SHP77 treated with DMSO at 0.1 percent for 48 hours (cell line): Measurements from ENCODE around the gene CAPN10.

Source experiments
- DNase-seq: peaks from one replicate; lab custom pipeline; 2025; lab: John Stamatoyannopoulos, UW

Gene CAPN10

GRCh38 chr2:240574386-240575100, 12.0 kb upstream of the CAPN10 start:
- DNase-seq, result no peak

- DNase-seq, result no peak
Observed at GRCh38 chr2:240575101-240575965, 11.2 kb upstream of the CAPN10 start.

DNA sequence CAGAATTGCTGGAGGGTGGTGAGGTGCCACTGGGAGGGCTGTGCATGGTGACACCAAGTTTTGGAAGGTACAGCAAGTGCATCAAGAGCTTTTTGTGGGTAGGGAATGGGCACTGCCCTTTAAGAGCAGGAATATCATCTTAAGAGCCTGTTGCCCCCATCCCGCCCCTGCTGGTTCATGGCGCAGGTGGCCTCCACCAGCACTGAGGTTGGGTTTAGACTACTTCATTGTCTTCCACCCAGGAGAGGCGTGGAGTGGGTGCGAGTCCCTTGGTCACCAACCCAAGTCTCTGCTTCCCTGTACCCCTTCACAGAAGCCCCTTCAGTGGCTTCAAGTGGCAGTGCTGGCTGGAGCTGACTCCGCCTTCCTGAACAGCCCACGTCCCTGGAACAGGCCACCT, 10.5 kb upstream of the CAPN10 start:
- no peak for DNase-seq

- DNase-seq, result no peak
Observed at GRCh38 chr2:240576436-240577205, 9.9 kb upstream of the CAPN10 start.

GRCh38 chr2:240577281-240578109, 9.0 kb upstream of the CAPN10 start:
- no peak for DNase-seq

GRCh38 chr2:240578110-240578450, 8.5 kb upstream of the CAPN10 start:
- no peak for DNase-seq

- DNase-seq, result no peak
Observed at GRCh38 chr2:240578488-240578887, 8.0 kb upstream of the CAPN10 start.

GRCh38 chr2:240579071-240579762, 7.3 kb upstream of the CAPN10 start:
- DNase-seq, result no peak

GRCh38 chr2:240579771-240580614, 6.5 kb upstream of the CAPN10 start:
- DNase-seq, result no peak

- no peak for DNase-seq
Observed at GRCh38 chr2:240581811-240582210, 4.7 kb upstream of the CAPN10 start.

- DNase-seq, result no peak
Observed at GRCh38 chr2:240582781-240583180, 3.8 kb upstream of the CAPN10 start.

GRCh38 chr2:240583774-240584173, 2.8 kb upstream of the CAPN10 start:
- no peak for DNase-seq

DNA sequence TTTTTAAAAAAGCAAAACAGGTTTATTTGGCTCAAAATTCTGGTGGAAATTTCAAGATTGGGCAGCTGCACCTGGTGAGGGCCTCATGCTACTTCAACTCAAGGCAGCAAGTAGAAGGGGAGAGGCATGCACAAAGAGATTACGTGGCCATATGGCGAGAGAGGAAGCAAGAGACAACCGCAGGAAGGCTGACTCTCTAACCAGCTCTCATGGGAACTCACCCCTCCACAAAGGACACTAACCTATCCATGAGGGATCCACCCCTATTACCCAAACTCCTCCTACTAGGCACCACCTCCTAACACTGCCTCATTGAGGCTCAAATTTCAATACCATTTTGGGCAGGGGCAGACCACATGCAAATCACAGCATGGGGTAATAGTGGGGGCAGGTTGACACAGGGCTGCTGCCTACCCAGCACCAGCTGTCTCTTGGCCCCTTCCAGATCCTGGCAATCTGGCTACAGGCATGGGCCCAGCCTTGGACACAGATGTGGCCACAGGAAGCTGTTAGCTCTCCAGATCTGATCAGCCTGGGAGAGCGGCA, 2.0 kb upstream of the CAPN10 start:
- no peak for DNase-seq

DNA sequence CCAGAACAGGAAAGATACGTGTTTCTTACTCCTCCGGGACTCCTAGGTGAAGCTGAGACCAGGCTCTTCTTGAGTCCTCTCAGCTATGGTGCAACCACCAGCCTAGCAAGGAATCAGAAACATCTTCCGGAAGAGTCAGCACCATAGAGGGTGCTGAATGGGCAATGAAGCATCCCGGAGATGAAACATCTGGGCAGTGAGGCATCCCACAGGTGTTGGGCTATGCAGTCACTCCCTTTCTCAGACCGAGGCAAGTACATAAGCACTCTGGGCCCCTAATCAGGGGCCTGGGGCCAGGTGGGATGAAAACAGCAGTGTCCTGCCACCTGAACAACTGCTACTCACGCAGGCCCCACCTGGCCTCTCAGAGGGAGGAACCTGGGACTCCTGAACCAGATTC, 1.4 kb upstream of the CAPN10 start:
- no peak for DNase-seq

GRCh38 chr2:240585681-240586197, 795 bp upstream of the CAPN10 start:
- no peak for DNase-seq

GRCh38 chr2:240586919-240587800, 626 bp downstream of the CAPN10 start:
- DNase-seq, result peak; percentile 17

GRCh38 chr2:240588006-240588655, 1.6 kb downstream of the CAPN10 start:
- no peak for DNase-seq

- no peak for DNase-seq
Observed at GRCh38 chr2:240588669-240589068, 2.1 kb downstream of the CAPN10 start.
